Common myeloid progenitor, CD34-positive (primary cell): Measurements from ENCODE around the gene GSTT4.

Experiments
- CTCF ChIA-PET: fragments of 350-600 bp; sonication (Branson Sonifier 250); formaldehyde crosslinking; loops from one replicate; lab custom pipeline; 2021; ENCODE audit warnings: antibody characterized with exemption; lab: Charles Lee
- POLR2A ChIA-PET: fragments of 350-600 bp; sonication (Branson Sonifier 250); formaldehyde crosslinking; loops from one replicate; lab custom pipeline; 2021; ENCODE audit warnings: antibody characterized with exemption; lab: Charles Lee
- DNase-seq, 3 donors: peaks; one replicate each; pipeline versions ENCODE4 v3.0.0 to v3.0.0-alpha.2; 2013
- H3K27ac ChIP-seq, 2 experiments: 1 replicate in 1 of 2; 2 replicates in 1 of 2; pipeline ENCODE4 v1.7.0; 2013; ENCODE audit warnings: inconsistent platforms in 2 of 2, low read length in 2 of 2, mild to moderate bottlenecking in 2 of 2, low read depth in 1 of 2, moderate library complexity in 1 of 2; ENCODE audit not compliant: severe bottlenecking in 2 of 2, insufficient read depth in 1 of 2, poor library complexity in 1 of 2
- H3K27me3 ChIP-seq, 5 experiments: replicated peaks in 2 of 5; 1 replicate in 3 of 5; 2 replicates in 2 of 5; pipeline versions ENCODE4 v1.6.1 to v1.7.0; 2013; ENCODE audit warnings: low read length in 4 of 5, mild to moderate bottlenecking in 2 of 5, moderate library complexity in 2 of 5, inconsistent platforms in 1 of 5; ENCODE audit not compliant: insufficient read depth in 5 of 5, control insufficient read depth in 4 of 5
- H3K36me3 ChIP-seq, 4 experiments: 1 replicate in 2 of 4; 2 replicates in 2 of 4; pipeline versions ENCODE4 v1.6.1 to v1.7.0; 2013; ENCODE audit warnings: low read length in 3 of 4, control low read depth in 1 of 4, mild to moderate bottlenecking in 1 of 4; ENCODE audit not compliant: control insufficient read depth in 4 of 4, insufficient read depth in 4 of 4
- H3K4me1 ChIP-seq, 4 experiments: 1 replicate in 3 of 4; 2 replicates in 1 of 4; pipeline versions ENCODE4 v1.6.1 to v1.7.1; 2013; ENCODE audit warnings: low read length in 3 of 4, mild to moderate bottlenecking in 3 of 4, control low read depth in 1 of 4, inconsistent platforms in 1 of 4, moderate library complexity in 1 of 4; ENCODE audit not compliant: control insufficient read depth in 4 of 4, insufficient read depth in 4 of 4; ENCODE audit errors: control extremely low read depth in 1 of 4
- H3K4me3 ChIP-seq, 7 experiments: 1 replicate in 4 of 7; 2 replicates in 3 of 7; pipeline versions ENCODE4 v1.5.1 to v1.7.0; 2013; ENCODE audit warnings: mild to moderate bottlenecking in 7 of 7, low read length in 6 of 7, moderate library complexity in 6 of 7, inconsistent platforms in 2 of 7, low read depth in 2 of 7, control low read depth in 1 of 7; ENCODE audit not compliant: insufficient read depth in 4 of 7, control insufficient read depth in 1 of 7; ENCODE audit errors: extremely low read depth in 1 of 7
- H3K9me3 ChIP-seq, 5 experiments: 1 replicate in 4 of 5; 2 replicates in 1 of 5; pipeline versions ENCODE4 v1.6.1 to v1.7.1; 2013; ENCODE audit warnings: low read length in 4 of 5, mild to moderate bottlenecking in 2 of 5, inconsistent platforms in 1 of 5, low read depth in 1 of 5, moderate library complexity in 1 of 5; ENCODE audit not compliant: control insufficient read depth in 4 of 5, insufficient read depth in 2 of 5; ENCODE audit errors: control extremely low read depth in 1 of 5
- WGBS: methylation state at CpG from one replicate; pipeline ENCODE4 v1.1.5; 2013; ENCODE audit not compliant: insufficient coverage; 5-methylcytosine and 5-hydroxymethylcytosine counted together

Gene GSTT4

DNA sequence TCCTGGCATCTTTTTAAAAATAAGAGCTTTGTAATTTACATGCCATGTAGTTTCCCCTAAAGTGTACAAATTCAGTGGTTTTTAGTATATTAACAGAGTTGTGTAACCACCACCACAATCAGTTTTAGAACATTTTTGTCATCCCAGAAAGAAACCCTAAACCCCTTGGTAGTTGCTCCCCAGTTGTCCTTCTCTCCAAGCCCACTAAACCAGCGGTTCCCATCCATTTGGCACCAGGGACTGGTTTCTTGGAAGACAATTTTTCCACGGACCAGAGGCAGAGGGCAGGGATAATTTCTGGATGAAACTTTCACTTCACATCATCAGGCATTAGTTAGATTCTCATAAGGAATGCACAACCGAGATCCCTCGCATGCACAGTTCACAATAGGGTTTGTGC is 28.5 kb upstream of the GSTT4 start:
- POLR2A ChIA-PET, result no interaction called here
- 98% methylated on average over 4 of the region's 4 CpGs for WGBS

DNA sequence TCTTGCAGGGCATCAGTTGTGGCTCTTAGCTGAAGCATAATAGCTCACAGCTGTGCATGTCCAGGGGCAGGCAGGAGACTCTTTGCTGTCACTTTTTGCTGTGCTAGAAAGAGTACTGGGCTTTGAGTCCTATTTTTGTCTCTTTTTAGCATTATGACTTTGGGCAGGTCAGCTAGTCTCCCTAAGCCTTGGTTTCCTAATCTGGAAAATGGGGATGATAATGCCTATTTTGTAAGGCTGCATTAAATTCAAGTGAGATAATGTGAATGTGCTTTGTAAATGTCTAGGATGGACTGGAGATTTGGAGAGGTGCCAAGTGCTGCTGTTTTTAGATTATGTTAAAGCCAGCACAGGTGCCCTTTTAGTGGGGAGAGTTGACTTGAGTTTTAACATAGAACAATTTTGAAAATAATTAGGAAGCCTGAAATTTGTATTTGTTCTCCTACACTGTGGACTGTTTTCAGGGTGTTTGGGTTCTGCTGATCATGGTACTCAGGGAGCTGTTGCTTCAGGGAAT is 25.0 kb upstream of the GSTT4 start:
- peaks cover 6 to 16% (median 12%) of the 10 kb centered on the region in 4 experiments for H3K4me1 ChIP-seq
- H3K9me3 ChIP-seq, result no peaks in the 10 kb centered on the region
- no peak overlapping the region for H3K27ac ChIP-seq
- no peaks in the 10 kb centered on the region for H3K27me3 ChIP-seq
- ChIA-PET POLR2A (no interaction called here), CTCF (interaction anchor here (1.0 to 1.4 kb wide), 2 partner anchors 71 to 159 kb away, joined by 4 read pairs; no protein-coding TSS in a partner anchor)
- DNase-seq, result no peak
- no peak overlapping the region for H3K4me3 ChIP-seq
- peaks cover 0 to 9% (median 4%) of the 10 kb centered on the region in 4 experiments for H3K36me3 ChIP-seq

More for the DNA sequence above, 28.5 kb upstream of the GSTT4 start:
- no peaks in the 10 kb centered on the region for H3K27me3 ChIP-seq
- no peaks in the 10 kb centered on the region for H3K9me3 ChIP-seq
- H3K27ac ChIP-seq, result no peak overlapping the region
- H3K4me3 ChIP-seq, result no peak overlapping the region
- peaks cover 0 to 6% (median 3%) of the 10 kb centered on the region in 4 experiments for H3K4me1 ChIP-seq
- CTCF ChIA-PET, result interaction anchor here (1.3 kb wide), 1 partner anchor 12 kb away, joined by 3 read pairs; no protein-coding TSS in a partner anchor
- DNase-seq, result no peak
- H3K36me3 ChIP-seq, result peaks cover 7 to 32% (median 27%) of the 10 kb centered on the region in 4 experiments

DNA sequence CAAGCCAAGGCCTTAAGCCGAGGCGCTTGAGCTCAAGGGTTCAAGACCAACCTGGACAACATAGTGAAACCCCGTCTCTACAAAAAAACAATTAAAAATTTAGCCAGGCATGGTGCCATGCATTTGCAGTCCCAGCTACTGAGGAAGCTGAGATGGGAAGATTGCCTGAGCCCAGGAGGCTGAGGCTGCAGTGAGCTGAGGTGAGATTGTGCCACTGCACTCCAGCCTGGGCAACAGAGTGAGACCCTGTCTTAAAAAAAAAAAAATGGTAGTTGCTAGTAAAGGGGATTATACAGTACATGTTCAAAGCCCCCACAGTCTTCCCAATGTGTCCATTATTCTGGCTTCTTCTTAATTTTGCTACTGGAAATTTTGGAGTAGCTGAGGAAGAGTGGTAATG is 24.1 kb upstream of the GSTT4 start:
- H3K27me3 ChIP-seq, result no peaks in the 10 kb centered on the region
- DNase-seq, result no peak
- H3K27ac ChIP-seq, result no peak overlapping the region
- H3K4me3 ChIP-seq, result no peak overlapping the region
- peaks cover 0 to 3% (median 0%) of the 10 kb centered on the region in 5 experiments for H3K9me3 ChIP-seq
- H3K4me1 ChIP-seq, result peaks cover 6 to 16% (median 12%) of the 10 kb centered on the region in 4 experiments
- H3K36me3 ChIP-seq, result peaks cover 0 to 9% (median 4%) of the 10 kb centered on the region in 4 experiments
- ChIA-PET CTCF (interaction anchor here (1.0 kb wide), 1 partner anchor 203 kb away, joined by 3 read pairs; no protein-coding TSS in a partner anchor), POLR2A (interaction anchor here (0.9 kb wide), 1 partner anchor 31 kb away, joined by 5 read pairs; no protein-coding TSS in a partner anchor)
- WGBS, result 100% methylated on average over 3 of the region's 3 CpGs

DNA sequence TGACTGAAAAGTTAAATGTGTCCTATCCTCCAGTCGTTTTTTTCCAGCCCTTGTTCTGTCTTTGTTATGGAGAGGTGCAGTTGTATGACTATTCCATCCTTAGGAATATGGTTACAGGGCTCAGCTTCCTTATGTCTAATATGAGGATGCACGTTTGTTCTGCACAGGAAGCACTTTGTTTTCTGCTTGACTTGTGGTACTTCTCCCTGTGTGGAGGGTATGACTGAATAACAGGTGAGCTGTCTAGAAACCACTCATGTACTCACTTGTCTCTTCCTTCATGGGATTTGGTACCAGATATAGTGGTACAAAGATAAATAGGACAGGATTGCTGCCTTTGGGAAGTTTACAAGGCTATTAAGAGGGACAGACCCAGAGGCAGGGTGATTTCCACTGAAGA is 23.3 kb upstream of the GSTT4 start:
- Histone ChIP-seq H3K9me3 (peaks cover 0 to 4% (median 0%) of the 10 kb centered on the region in 5 experiments), H3K4me1 (peaks cover 6 to 16% (median 12%) of the 10 kb centered on the region in 4 experiments), H3K36me3 (peaks cover 0 to 9% (median 4%) of the 10 kb centered on the region in 4 experiments), H3K27me3 (no peaks in the 10 kb centered on the region), H3K4me3 (no peak overlapping the region), H3K27ac (no peak overlapping the region)
- ChIA-PET CTCF (interaction anchor here (1.0 kb wide), 1 partner anchor 204 kb away, joined by 3 read pairs; no protein-coding TSS in a partner anchor), POLR2A (no interaction called here)
- peak in 2 of 3 donors; percentile 75 to 89 for DNase-seq
- 40% methylated on average over 1 of the region's 2 CpGs for WGBS

DNA sequence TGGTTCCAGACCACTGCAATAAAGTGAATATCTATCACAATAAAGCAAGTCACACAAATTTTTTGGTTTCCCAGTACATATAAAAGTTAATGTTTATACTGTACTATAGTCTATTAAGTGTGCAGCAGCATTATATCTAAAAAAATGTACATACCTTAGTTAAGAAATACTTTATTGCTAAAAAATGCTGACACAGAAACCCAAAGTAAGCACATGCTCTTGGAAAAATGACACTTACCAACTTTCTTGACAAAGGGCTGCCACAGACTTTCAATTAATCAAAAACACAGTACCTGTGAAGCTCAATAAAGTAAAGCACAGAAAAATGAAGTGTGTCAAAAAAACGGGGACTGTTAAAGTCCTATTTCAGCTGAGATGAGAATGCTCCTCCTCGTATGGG is 22.7 kb upstream of the GSTT4 start:
- ChIA-PET CTCF (no interaction called here), POLR2A (no interaction called here)
- no peak for DNase-seq
- Histone ChIP-seq H3K4me3 (no peak overlapping the region), H3K36me3 (peaks cover 0 to 9% (median 4%) of the 10 kb centered on the region in 4 experiments), H3K4me1 (peaks cover 6 to 13% (median 11%) of the 10 kb centered on the region in 4 experiments), H3K27ac (no peak overlapping the region), H3K27me3 (no peaks in the 10 kb centered on the region), H3K9me3 (peaks cover 0 to 8% (median 0%) of the 10 kb centered on the region in 5 experiments)
- 45% methylated on average over 2 of the region's 2 CpGs for WGBS

DNA sequence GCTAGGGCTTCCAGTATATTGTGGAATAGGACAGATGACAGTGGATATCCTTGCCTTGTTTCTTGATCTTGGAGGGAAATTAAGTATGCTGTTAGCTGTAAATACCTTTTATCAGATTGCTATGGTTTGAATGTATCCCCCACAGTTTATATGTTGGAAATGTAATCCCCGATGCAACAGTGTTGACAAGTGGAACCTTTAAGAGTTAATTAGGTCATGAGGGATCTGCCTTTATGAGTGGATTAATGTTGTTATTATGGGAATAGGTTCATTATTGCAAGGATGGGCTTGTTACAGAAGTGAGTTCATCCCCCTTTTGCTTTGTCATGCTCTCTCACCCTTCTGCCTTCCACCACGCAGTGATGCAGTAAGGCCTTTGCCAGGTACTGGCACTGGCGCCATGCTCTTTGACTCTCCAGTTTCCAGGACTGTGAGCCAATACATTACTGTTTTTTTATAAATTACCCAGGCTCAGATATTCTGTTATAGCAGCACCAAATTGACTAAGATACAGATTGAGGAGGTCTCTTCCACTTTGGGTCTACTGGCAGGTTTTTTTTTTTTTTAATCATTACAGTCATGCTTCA is 22.2 kb upstream of the GSTT4 start:
- Histone ChIP-seq H3K27ac (no peak overlapping the region), H3K9me3 (peaks cover 0 to 10% (median 0%) of the 10 kb centered on the region in 5 experiments), H3K36me3 (peaks cover 0 to 9% (median 5%) of the 10 kb centered on the region in 4 experiments), H3K4me1 (peaks cover 6 to 13% (median 10%) of the 10 kb centered on the region in 4 experiments), H3K4me3 (no peak overlapping the region), H3K27me3 (no peaks in the 10 kb centered on the region)
- POLR2A ChIA-PET, result no interaction called here
- WGBS, result 88% methylated on average over 3 of the region's 3 CpGs
- CTCF ChIA-PET, result interaction anchor here (1.1 kb wide), 1 partner anchor 16 kb away, joined by 3 read pairs; the partner anchor contains the start of gene CABIN1
- DNase-seq, result peak in 2 of 3 donors; percentile 27 to 49

DNA sequence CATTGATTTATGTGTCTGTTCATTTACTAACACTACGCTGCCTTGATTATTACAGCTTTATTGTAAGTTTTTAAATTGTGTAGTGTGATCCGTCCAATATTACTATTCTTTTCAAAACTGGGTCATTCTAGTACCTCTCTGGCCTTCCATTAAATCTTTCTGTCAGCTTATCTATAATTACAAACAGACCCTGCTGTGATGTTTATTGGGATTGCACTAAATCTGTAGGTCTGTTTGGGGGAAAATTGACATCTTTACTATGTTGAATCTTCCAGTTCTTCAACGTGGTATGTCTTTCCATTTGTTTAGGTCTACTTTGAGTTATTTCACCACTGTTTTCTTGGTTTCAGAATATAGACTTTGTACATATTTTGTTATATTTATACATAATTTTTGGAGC is 21.5 kb upstream of the GSTT4 start:
- Histone ChIP-seq H3K4me3 (no peak overlapping the region), H3K27me3 (no peaks in the 10 kb centered on the region), H3K4me1 (peaks cover 6 to 13% (median 10%) of the 10 kb centered on the region in 4 experiments), H3K27ac (no peak overlapping the region), H3K36me3 (peaks cover 0 to 9% (median 5%) of the 10 kb centered on the region in 4 experiments), H3K9me3 (peaks cover 0 to 10% (median 0%) of the 10 kb centered on the region in 5 experiments)
- ChIA-PET POLR2A (no interaction called here), CTCF (interaction anchor here (1.1 kb wide), 1 partner anchor 16 kb away, joined by 3 read pairs; the partner anchor contains the start of gene CABIN1)
- no CpG with 5 or more reads among the region's 3 CpGs for WGBS
- no peak for DNase-seq
